Transverse colon (tissue), 4 donors: ENCODE data around the gene C1orf159. TPM values are rescaled to one million over a fixed set of nuclear protein-coding genes. Genes with fewer than 3 reads are reported as not detected.

Experiments used
- DNase-seq: peaks from one replicate; pipeline ENCODE4 v3.0.0-alpha.2; 2019
- H3K27ac ChIP-seq, 4 donors: fragments of 200-600 bp; sonication (generic); 2 replicates each; pipeline ENCODE4 v1.5.1; 2016 to 2018; ENCODE audit warnings: inconsistent platforms in 4 of 4
- H3K27me3 ChIP-seq: fragments of 200-600 bp; sonication (generic); 2 replicates; pipeline ENCODE4 v1.5.1; 2017; ENCODE audit warnings: inconsistent platforms
- H3K36me3 ChIP-seq, 4 donors: fragments of 200-600 bp; sonication (generic); 2 replicates each; pipeline ENCODE4 v1.5.1; 2017 to 2019; ENCODE audit warnings: inconsistent platforms in 4 of 4
- H3K4me1 ChIP-seq, 4 donors: fragments of 200-600 bp; sonication (generic); 2 replicates each; pipeline ENCODE4 v1.5.1; 2017 to 2020; ENCODE audit warnings: inconsistent platforms in 4 of 4
- H3K4me3 ChIP-seq, 4 donors: fragments of 200-600 bp; sonication (generic); 1 replicate in 1 of 4; 2 replicates in 3 of 4; pipeline versions ENCODE4 v1.5.1 to v1.6.1; 2017 to 2019; ENCODE audit warnings: inconsistent platforms in 4 of 4
- H3K9me3 ChIP-seq, 2 donors: fragments of 200-600 bp; sonication (generic); 2 replicates each; pipeline ENCODE4 v1.5.1; 2017 to 2019; ENCODE audit warnings: inconsistent platforms in 2 of 2
- CTCF ChIP-seq, 5 experiments: fragments of 200-600 bp in 3 of 5; fragments of 450-650 bp in 2 of 5; sonication (generic) in 3 of 5; IDR thresholded peaks; 1 replicate in 2 of 5; 2 replicates in 3 of 5; pipeline ENCODE4 v1.5.1; 2016 to 2017; ENCODE audit warnings: antibody characterized with exemption in 5 of 5, inconsistent platforms in 3 of 5, mild to moderate bottlenecking in 2 of 5, moderate library complexity in 1 of 5
- EP300 ChIP-seq: sonication (generic); formaldehyde crosslinking; IDR thresholded peaks from one replicate; pipeline ENCODE4 v1.6.1; 2017; ENCODE audit warnings: antibody characterized with exemption, low read depth
- POLR2A ChIP-seq: fragments of 450-650 bp; IDR thresholded peaks from one replicate; pipeline ENCODE4 v1.6.1; 2016; ENCODE audit warnings: antibody characterized with exemption, mild to moderate bottlenecking, moderate library complexity
- POLR2AphosphoS5 ChIP-seq, 3 donors: sonication (generic); formaldehyde crosslinking; IDR thresholded peaks; one replicate each; pipeline ENCODE4 v1.6.1; 2016; ENCODE audit warnings: antibody characterized with exemption in 3 of 3
- WGBS, 2 donors: methylation state at CpG; one replicate each; pipeline ENCODE4 v1.1.5; 2018; ENCODE audit warnings: low coverage in 1 of 2; 5-methylcytosine and 5-hydroxymethylcytosine counted together
- in situ Hi-C, 4 donors: fragments of 200-750 bp; cut with MboI; loops; one replicate each; pipeline versions ENCODE4 v1.15.0 to v1.15.1; 2017; ENCODE audit warnings: low sequenced_read_pairs in 3 of 4, low pct_ligation_motif_present in 1 of 4, low pct_unique_long_range_greater_than_20kb in 1 of 4
- intact Hi-C: fragments of 100-400 bp; cut with DNase I; formaldehyde crosslinking; loops from one replicate; pipeline ENCODE4 v1.15.1; 2023; ENCODE audit warnings: low total_unique reads
- total RNA-seq, 4 donors: library from RNA; depleted of rRNA; stranded (reverse); fragments of >200 nt; gene quantifications; one replicate each; pipeline ENCODE4 v1.1.0, GENCODE V29; 2016

The C1orf159 gene
- total RNA-seq, 4 donors from 2014 or later, result 23.6 to 108 (median 47.3) TPM

- WGBS, 2 donors, result 78 to 80% methylated on average over 8 to 12 of the region's 15 CpGs
- no peak for DNase-seq
- peaks cover 10% of the 10 kb centered on the region for H3K27me3 ChIP-seq
- TF ChIP-seq POLR2AphosphoS5 (IDR thresholded peaks at IDR 0.05), result no peak
- peaks cover 10 to 49% (median 47%) of the 10 kb centered on the region in 4 donors for H3K4me1 ChIP-seq
- H3K4me3 ChIP-seq, result no peak overlapping the region
- H3K36me3 ChIP-seq, result no peaks in the 10 kb centered on the region
- H3K27ac ChIP-seq, result peak overlapping the region in 3 of 4 donors; percentile 91 to 95 (median 92)
- intact Hi-C loops (no loop called here), in situ Hi-C loops (no loop called here)
- H3K9me3 ChIP-seq, result no peaks in the 10 kb centered on the region
These were observed 26.0 kb upstream of the C1orf159 start for GRCh38 chr1:1141911-1142250.

- peaks cover 13% of the 10 kb centered on the region for H3K27me3 ChIP-seq
- H3K9me3 ChIP-seq, result no peaks in the 10 kb centered on the region
- no peak for TF ChIP-seq CTCF (IDR thresholded peaks at IDR 0.05)
- no peak for TF ChIP-seq POLR2A
- no peak for TF ChIP-seq EP300
- no peak for TF ChIP-seq POLR2AphosphoS5 (IDR thresholded peaks at IDR 0.05)
- H3K36me3 ChIP-seq, result no peaks in the 10 kb centered on the region
- H3K4me3 ChIP-seq, result no peak overlapping the region
- WGBS, 2 donors, result 75% methylated on average over 15 of the region's 25 CpGs; no CpG with 5 or more reads in 1 of the 2 donors
- peaks cover 11 to 54% (median 50%) of the 10 kb centered on the region in 4 donors for H3K4me1 ChIP-seq
- DNase-seq, result peak; percentile 7
- in situ Hi-C loops (no loop called here), intact Hi-C loops (no loop called here)
- H3K27ac ChIP-seq, result peak overlapping the region in 1 of 4 donors; percentile 92
These were observed 25.5 kb upstream of the C1orf159 start for GRCh38 chr1:1141244-1141910.

- intact Hi-C loops, result no loop called here
- in situ Hi-C loops, result no loop called here
- H3K27me3 ChIP-seq, result peaks cover 13% of the 10 kb centered on the region
- peak; percentile 7 for DNase-seq
- WGBS, 2 donors, result 66% methylated on average over 18 of the region's 18 CpGs; no CpG with 5 or more reads in 1 of the 2 donors
- peak overlapping the region in 1 of 4 donors; percentile 45 for H3K27ac ChIP-seq
- no peaks in the 10 kb centered on the region for H3K9me3 ChIP-seq
- peaks cover 18 to 60% (median 55%) of the 10 kb centered on the region in 4 donors for H3K4me1 ChIP-seq
- H3K36me3 ChIP-seq, result no peaks in the 10 kb centered on the region
- no peak overlapping the region for H3K4me3 ChIP-seq
- TF ChIP-seq POLR2A, result no peak
- no peak for TF ChIP-seq CTCF (IDR thresholded peaks at IDR 0.05)
- no peak for TF ChIP-seq POLR2AphosphoS5 (IDR thresholded peaks at IDR 0.05)
- TF ChIP-seq EP300, result no peak
These were observed 24.8 kb upstream of the C1orf159 start for GRCh38 chr1:1140673-1141072.

- Histone ChIP-seq H3K9me3 (no peaks in the 10 kb centered on the region), H3K27me3 (peaks cover 13% of the 10 kb centered on the region), H3K36me3 (no peaks in the 10 kb centered on the region), H3K4me3 (peak overlapping the region; percentile 23 to 49 (median 34)), H3K27ac (peak overlapping the region; percentile 88 to 93 (median 92)), H3K4me1 (peaks cover 12 to 57% (median 39%) of the 10 kb centered on the region in 4 donors)
- DNase-seq, result peak; percentile 80
- no peak for TF ChIP-seq POLR2A
- peak in 1 of 3 donors; percentile 29 for TF ChIP-seq POLR2AphosphoS5 (IDR thresholded peaks at IDR 0.05)
- in situ Hi-C loops, result no loop called here
- intact Hi-C loops, result loop anchor here (1.0 kb wide), 1 partner anchor 48 kb away; no protein-coding TSS in a partner anchor
- 6 to 15% methylated on average over 6 to 21 of the region's 36 CpGs for WGBS, 2 donors
These were observed 21.6 kb upstream of the C1orf159 start for GRCh38 chr1:1137256-1138045.
